NCI-H345 treated with DMSO at 0.1 percent for 48 hours (cell line): Measurements from ENCODE around the gene CCDC28B.

Experiments
- DNase-seq: peaks from one replicate; lab custom pipeline; 2025; ENCODE audit not compliant: unreplicated experiment; lab: John Stamatoyannopoulos, UW

The CCDC28B gene

GRCh38 chr1:32194984-32195383, 5.4 kb upstream of the CCDC28B start:
- no peak for DNase-seq

GRCh38 chr1:32195531-32195930, 4.9 kb upstream of the CCDC28B start:
- no peak for DNase-seq

- DNase-seq = no peak
Measured at GRCh38 chr1:32195972-32196823, 4.2 kb upstream of the CCDC28B start.

- no peak for DNase-seq
Measured at GRCh38 chr1:32197074-32197473, 3.3 kb upstream of the CCDC28B start.

GRCh38 chr1:32197837-32198236, 2.6 kb upstream of the CCDC28B start:
- DNase-seq = no peak

GRCh38 chr1:32198237-32199042, 2.0 kb upstream of the CCDC28B start:
- DNase-seq = no peak

GRCh38 chr1:32199043-32199716, 1.2 kb upstream of the CCDC28B start:
- DNase-seq = no peak

GRCh38 chr1:32199717-32200072, 700 bp upstream of the CCDC28B start:
- DNase-seq = peak; percentile 34

- no peak for DNase-seq
Measured at GRCh38 chr1:32201011-32201855, 838 bp downstream of the CCDC28B start.

GRCh38 chr1:32204943-32205361, 4.6 kb downstream of the CCDC28B start:
- DNase-seq = no peak

GRCh38 chr1:32205401-32206370, 5.3 kb downstream of the CCDC28B start, which contains the start of gene IQCC:
Gene IQCC, plus strand, starts transcription at chr1:32205671. Its CDS starts 11 bp downstream, at chr1:32205682.
- peak; percentile 84 for DNase-seq

GRCh38 chr1:32208469-32208868, 8.1 kb downstream of the CCDC28B start:
- DNase-seq = no peak

- peak; percentile 66 for DNase-seq
Measured at GRCh38 chr1:32208891-32209328, 8.5 kb downstream of the CCDC28B start, which contains the start of gene DCDC2B. Gene DCDC2B, plus strand, starts transcription at chr1:32209089. Its CDS starts 5 bp downstream, at chr1:32209094.

GRCh38 chr1:32215629-32216480, 15.5 kb downstream of the CCDC28B start:
- DNase-seq = peak; percentile 18

- no peak for DNase-seq
Measured at GRCh38 chr1:32216566-32216965, 16.2 kb downstream of the CCDC28B start.

GRCh38 chr1:32219022-32219421, 18.6 kb downstream of the CCDC28B start:
- DNase-seq = no peak

GRCh38 chr1:32220746-32221580, 20.6 kb downstream of the CCDC28B start:
- DNase-seq = no peak
